DOHH2 (cell line): ENCODE results near the gene DPP3.

ENCODE experiments used
- EZH2phosphoT487 ChIP-seq: fragments of 200-600 bp; sonication (generic); IDR thresholded peaks from 2 replicates; pipeline ENCODE4 v1.6.1; 2017; ENCODE audit warnings: borderline replicate concordance, mild to moderate bottlenecking, antibody characterized with exemption, low read length, moderate library complexity, mixed read lengths
- TF ChIP-seq, protein P1 (sequence below): fragments of 200-600 bp; sonication (generic); IDR thresholded peaks from one replicate; pipeline ENCODE4 v1.5.1; 2014; ENCODE audit warnings: antibody characterized with exemption, mild to moderate bottlenecking, low read depth, low read length; ENCODE audit not compliant: poor library complexity, severe bottlenecking

DNA sequence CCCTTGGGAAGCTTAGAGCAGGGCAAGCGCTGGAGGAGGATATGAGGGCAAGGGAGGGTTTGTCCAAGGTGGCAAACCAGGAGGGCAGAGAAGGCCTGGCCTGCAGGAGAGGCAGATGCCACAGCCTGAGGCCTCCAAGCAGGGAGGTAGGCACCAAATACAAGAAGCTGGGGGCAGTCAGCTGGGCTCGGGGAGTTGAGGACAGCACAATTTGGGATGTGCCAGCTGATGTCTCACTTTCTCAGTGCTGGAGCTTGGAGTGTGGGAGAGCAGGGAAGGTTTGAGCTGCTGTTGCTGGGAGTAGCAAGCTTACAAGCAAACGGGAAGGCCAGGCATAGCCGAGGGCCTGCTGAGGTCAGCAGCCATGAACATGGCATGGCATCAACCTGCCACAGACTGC is 61.7 kb downstream of the DPP3 start:
- TF ChIP-seq, protein P1, sequence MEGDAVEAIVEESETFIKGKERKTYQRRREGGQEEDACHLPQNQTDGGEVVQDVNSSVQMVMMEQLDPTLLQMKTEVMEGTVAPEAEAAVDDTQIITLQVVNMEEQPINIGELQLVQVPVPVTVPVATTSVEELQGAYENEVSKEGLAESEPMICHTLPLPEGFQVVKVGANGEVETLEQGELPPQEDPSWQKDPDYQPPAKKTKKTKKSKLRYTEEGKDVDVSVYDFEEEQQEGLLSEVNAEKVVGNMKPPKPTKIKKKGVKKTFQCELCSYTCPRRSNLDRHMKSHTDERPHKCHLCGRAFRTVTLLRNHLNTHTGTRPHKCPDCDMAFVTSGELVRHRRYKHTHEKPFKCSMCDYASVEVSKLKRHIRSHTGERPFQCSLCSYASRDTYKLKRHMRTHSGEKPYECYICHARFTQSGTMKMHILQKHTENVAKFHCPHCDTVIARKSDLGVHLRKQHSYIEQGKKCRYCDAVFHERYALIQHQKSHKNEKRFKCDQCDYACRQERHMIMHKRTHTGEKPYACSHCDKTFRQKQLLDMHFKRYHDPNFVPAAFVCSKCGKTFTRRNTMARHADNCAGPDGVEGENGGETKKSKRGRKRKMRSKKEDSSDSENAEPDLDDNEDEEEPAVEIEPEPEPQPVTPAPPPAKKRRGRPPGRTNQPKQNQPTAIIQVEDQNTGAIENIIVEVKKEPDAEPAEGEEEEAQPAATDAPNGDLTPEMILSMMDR = no peak
- TF ChIP-seq EZH2phosphoT487 = no peak
